Measurements from ENCODE around the gene AHCYL2.

DNA sequence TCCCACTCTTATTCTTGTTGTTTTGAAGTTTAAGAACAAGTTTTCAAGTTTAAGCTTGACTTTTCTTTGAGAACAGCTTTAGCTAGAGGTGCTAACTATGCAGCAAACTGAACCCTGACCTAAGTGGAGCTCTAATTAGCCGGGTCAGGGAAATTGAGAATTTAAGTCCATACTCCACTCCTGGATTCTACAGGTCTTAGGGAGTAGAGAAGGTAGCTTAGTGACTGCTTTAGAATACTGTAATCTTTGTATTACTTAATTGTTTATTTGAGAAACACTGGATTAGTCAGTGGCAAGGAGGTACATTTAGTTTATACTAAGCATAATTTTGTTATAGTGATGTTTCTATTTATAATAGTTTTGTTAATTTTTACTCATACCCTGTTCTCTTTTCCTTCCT is 134.8 kb downstream of the AHCYL2 start:
- TF ChIP-seq, protein P1, sequence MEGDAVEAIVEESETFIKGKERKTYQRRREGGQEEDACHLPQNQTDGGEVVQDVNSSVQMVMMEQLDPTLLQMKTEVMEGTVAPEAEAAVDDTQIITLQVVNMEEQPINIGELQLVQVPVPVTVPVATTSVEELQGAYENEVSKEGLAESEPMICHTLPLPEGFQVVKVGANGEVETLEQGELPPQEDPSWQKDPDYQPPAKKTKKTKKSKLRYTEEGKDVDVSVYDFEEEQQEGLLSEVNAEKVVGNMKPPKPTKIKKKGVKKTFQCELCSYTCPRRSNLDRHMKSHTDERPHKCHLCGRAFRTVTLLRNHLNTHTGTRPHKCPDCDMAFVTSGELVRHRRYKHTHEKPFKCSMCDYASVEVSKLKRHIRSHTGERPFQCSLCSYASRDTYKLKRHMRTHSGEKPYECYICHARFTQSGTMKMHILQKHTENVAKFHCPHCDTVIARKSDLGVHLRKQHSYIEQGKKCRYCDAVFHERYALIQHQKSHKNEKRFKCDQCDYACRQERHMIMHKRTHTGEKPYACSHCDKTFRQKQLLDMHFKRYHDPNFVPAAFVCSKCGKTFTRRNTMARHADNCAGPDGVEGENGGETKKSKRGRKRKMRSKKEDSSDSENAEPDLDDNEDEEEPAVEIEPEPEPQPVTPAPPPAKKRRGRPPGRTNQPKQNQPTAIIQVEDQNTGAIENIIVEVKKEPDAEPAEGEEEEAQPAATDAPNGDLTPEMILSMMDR (IDR thresholded peaks at IDR 0.05; ENCODE audit: control extremely low read depth in 1 of 3, insufficient read depth in 1 of 3, low read depth in 1 of 3, low read length in 3 of 3) = no peak
- TF ChIP-seq YY1 (IDR thresholded peaks at IDR 0.05; ENCODE audit: low read depth, low read length) (no peak), CREB1 (IDR thresholded peaks at IDR 0.05) (no peak), CHD2 (IDR thresholded peaks at IDR 0.05; ENCODE audit: low read length) (no peak), BRCA1 (IDR thresholded peaks at IDR 0.05; ENCODE audit: low read depth, low read length) (no peak), TEAD4 (IDR thresholded peaks at IDR 0.05; ENCODE audit: low read depth, low read length) (no peak), NRF1 (IDR thresholded peaks at IDR 0.05; ENCODE audit: low read depth, low read length) (no peak), POLR2AphosphoS5 (IDR thresholded peaks at IDR 0.05; ENCODE audit: low read depth, low read length) (no peak), SP1 (IDR thresholded peaks at IDR 0.05; ENCODE audit: low read depth, low read length) (no peak)
